MCF 10A (cell line): ENCODE data around the gene NHSL2. TPM values are rescaled to one million over a fixed set of nuclear protein-coding genes. Genes with fewer than 3 reads are reported as not detected.

Source experiments
- BruUV-seq: library from RNA; stranded (reverse); fragments of 400-500 nt; replicated peaks from 2 replicates; lab custom pipeline; 2021; lab: Mats Ljungman, UMichigan
- CTCF ChIA-PET: fragments of 300-600 bp; sonication (Branson Sonifier 250); formaldehyde crosslinking; extraction: SDS; loops from one replicate; lab custom pipeline; 2021; ENCODE audit warnings: antibody characterized with exemption, inconsistent platforms; lab: Yijun Ruan, JAX
- POLR2A ChIA-PET: fragments of 300-600, 350-650 bp; sonication (Branson Sonifier 250); formaldehyde crosslinking; extraction: SDS; loops from one replicate; lab custom pipeline; 2020; ENCODE audit warnings: antibody characterized with exemption, inconsistent platforms; lab: Yijun Ruan, JAX
- DNase-seq: peaks from one replicate; pipeline ENCODE4 v3.0.0-alpha.2; 2018; ENCODE audit not compliant: unreplicated experiment
- H3K27ac Mint-ChIP-seq: one replicate; pipeline ENCODE4 v1.8.0; 2022; ENCODE audit warnings: mild to moderate bottlenecking, low read depth, mixed read lengths; ENCODE audit not compliant: unreplicated experiment
- H3K27me3 Mint-ChIP-seq: one replicate; pipeline ENCODE4 v1.8.0; 2022; ENCODE audit warnings: mixed read lengths; ENCODE audit not compliant: insufficient read depth, unreplicated experiment
- H3K36me3 Mint-ChIP-seq: one replicate; pipeline ENCODE4 v1.8.0; 2022; ENCODE audit warnings: mild to moderate bottlenecking, moderate library complexity, mixed read lengths; ENCODE audit not compliant: insufficient read depth, unreplicated experiment
- H3K4me1 Mint-ChIP-seq: one replicate; pipeline ENCODE4 v1.8.0; 2022; ENCODE audit warnings: mixed read lengths; ENCODE audit not compliant: insufficient read depth, unreplicated experiment
- H3K4me3 Mint-ChIP-seq: one replicate; pipeline ENCODE4 v1.8.0; 2022; ENCODE audit warnings: mild to moderate bottlenecking, moderate library complexity, mixed read lengths; ENCODE audit not compliant: unreplicated experiment
- H3K9me3 Mint-ChIP-seq: one replicate; pipeline ENCODE4 v1.8.0; 2022; ENCODE audit warnings: mixed read lengths; ENCODE audit not compliant: unreplicated experiment
- intact Hi-C: fragments of 100-400 bp; cut with micrococcal nuclease; formaldehyde crosslinking; loops from 2 replicates; pipeline ENCODE4 v1.14.1; 2022
- total RNA-seq: library from RNA; stranded (reverse); gene quantifications from 2 replicates; pipeline ENCODE4 v1.2.3, GENCODE V29; 2022
- TF ChIP-seq, protein P1 (sequence below): fragments of 200-600 bp; IDR thresholded peaks from one replicate; pipeline ENCODE4 v1.8.0; 2022; ENCODE audit warnings: antibody characterized with exemption, mild to moderate bottlenecking; ENCODE audit not compliant: unreplicated experiment

NHSL2 gene
- total RNA-seq, 1 experiment from 2014 or later: not detected

DNA sequence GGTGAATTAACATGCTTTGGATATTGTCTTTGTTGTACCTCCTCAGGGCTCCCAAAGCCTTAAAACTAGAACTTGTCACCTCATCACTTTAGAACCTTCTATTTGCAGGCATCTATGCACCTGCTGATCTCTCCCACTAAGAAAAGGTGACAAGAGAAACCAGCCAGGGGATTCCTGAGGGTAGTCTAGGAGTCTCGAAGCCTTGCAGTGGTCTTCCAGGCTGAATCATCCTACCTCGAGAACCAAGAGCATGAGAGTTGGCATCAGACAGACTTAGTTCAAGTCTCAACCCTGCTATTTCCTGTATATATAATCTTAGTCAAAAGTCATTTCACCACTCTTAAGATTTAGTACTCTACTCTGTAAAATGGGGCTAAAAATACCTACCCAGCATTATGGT is 191.5 kb downstream of the NHSL2 start:
- no peaks in the 10 kb centered on the region for H3K36me3 Mint-ChIP-seq
- H3K27me3 Mint-ChIP-seq: peaks cover 96% of the 10 kb centered on the region
- TF ChIP-seq, protein P1, sequence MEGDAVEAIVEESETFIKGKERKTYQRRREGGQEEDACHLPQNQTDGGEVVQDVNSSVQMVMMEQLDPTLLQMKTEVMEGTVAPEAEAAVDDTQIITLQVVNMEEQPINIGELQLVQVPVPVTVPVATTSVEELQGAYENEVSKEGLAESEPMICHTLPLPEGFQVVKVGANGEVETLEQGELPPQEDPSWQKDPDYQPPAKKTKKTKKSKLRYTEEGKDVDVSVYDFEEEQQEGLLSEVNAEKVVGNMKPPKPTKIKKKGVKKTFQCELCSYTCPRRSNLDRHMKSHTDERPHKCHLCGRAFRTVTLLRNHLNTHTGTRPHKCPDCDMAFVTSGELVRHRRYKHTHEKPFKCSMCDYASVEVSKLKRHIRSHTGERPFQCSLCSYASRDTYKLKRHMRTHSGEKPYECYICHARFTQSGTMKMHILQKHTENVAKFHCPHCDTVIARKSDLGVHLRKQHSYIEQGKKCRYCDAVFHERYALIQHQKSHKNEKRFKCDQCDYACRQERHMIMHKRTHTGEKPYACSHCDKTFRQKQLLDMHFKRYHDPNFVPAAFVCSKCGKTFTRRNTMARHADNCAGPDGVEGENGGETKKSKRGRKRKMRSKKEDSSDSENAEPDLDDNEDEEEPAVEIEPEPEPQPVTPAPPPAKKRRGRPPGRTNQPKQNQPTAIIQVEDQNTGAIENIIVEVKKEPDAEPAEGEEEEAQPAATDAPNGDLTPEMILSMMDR: no peak
- H3K4me3 Mint-ChIP-seq: no peak overlapping the region
- no peaks in the 10 kb centered on the region for H3K4me1 Mint-ChIP-seq
- intact Hi-C loops: no loop called here
- H3K9me3 Mint-ChIP-seq: no peaks in the 10 kb centered on the region
- CTCF ChIA-PET: no interaction called here
- no peak for DNase-seq
- POLR2A ChIA-PET: no interaction called here
- no peak overlapping the region for H3K27ac Mint-ChIP-seq
- no TSS peak for BruUV-seq

DNA sequence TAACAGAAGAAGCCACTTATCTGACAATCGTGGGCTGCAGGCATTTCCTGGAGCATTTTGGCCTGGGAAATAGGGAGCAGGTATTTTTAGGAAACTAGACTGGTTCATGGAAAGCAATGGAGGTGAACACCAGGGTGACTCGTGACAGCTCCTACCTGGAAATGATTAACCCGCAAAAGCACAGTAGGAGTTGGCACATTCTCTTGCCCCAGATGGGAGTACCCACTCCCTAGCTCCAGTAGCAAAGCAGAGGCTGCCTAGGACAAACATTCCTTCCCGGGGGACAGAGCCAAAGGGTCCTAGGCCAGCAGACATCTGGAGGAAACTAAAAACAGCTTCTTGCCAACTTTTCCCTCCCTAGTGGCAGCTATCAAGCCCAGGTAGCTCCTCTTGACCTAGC is 192.1 kb downstream of the NHSL2 start:
- no peak for DNase-seq
- no peaks in the 10 kb centered on the region for H3K9me3 Mint-ChIP-seq
- ChIA-PET CTCF (interaction anchor here (0.6 kb wide), 1 partner anchor 243 kb away, joined by 3 read pairs; no protein-coding TSS in a partner anchor), POLR2A (interaction anchor here (0.7 kb wide), 1 partner anchor 451 kb away, joined by 3 read pairs; no protein-coding TSS in a partner anchor)
- intact Hi-C loops: no loop called here
- no peaks in the 10 kb centered on the region for H3K36me3 Mint-ChIP-seq
- H3K27ac Mint-ChIP-seq: no peak overlapping the region
- TF ChIP-seq, protein P1: no peak
- no peak overlapping the region for H3K4me3 Mint-ChIP-seq
- peaks cover 96% of the 10 kb centered on the region for H3K27me3 Mint-ChIP-seq
- peaks cover 6% of the 10 kb centered on the region for H3K4me1 Mint-ChIP-seq
- no TSS peak for BruUV-seq

DNA sequence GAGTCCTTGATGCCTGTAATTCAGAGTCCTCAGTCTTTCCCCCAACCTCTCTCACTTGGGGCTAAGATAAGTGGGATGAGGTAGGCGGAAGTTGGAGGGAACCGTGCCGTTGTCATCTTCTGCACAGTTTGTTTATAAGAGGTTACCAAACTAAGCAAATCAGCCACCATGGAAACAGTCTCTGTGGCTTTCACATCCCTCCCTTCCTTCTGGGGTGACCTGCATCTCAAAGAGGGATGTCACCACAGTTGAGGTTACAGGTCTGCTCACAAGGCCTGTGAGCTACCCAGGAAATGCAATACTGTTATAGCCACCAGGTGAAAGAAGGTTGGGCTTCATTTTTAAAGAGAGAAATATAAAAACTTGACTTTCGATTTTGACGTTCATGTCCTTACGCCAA is 194.8 kb downstream of the NHSL2 start:
- no peak overlapping the region for H3K4me3 Mint-ChIP-seq
- BruUV-seq: no TSS peak
- peaks cover 6% of the 10 kb centered on the region for H3K4me1 Mint-ChIP-seq
- H3K9me3 Mint-ChIP-seq: no peaks in the 10 kb centered on the region
- ChIA-PET CTCF (interaction anchor here (0.6 to 0.8 kb wide), 3 partner anchors 22 to 600 kb away, joined by 3 to 5 read pairs (median 3); no protein-coding TSS in a partner anchor), POLR2A (interaction anchor here (0.7 kb wide), 1 partner anchor 35 kb away, joined by 5 read pairs; no protein-coding TSS in a partner anchor)
- H3K36me3 Mint-ChIP-seq: no peaks in the 10 kb centered on the region
- H3K27me3 Mint-ChIP-seq: peaks cover 99% of the 10 kb centered on the region
- intact Hi-C loops: no loop called here
- no peak overlapping the region for H3K27ac Mint-ChIP-seq
- no peak for DNase-seq
- TF ChIP-seq, protein P1: no peak

- POLR2A ChIA-PET: no interaction called here
- Mint-ChIP-seq H3K4me3 (no peak overlapping the region), H3K27me3 (peaks cover 99% of the 10 kb centered on the region), H3K36me3 (no peaks in the 10 kb centered on the region), H3K27ac (no peak overlapping the region), H3K4me1 (peaks cover 6% of the 10 kb centered on the region), H3K9me3 (no peaks in the 10 kb centered on the region)
- peak; percentile 83 for DNase-seq
- BruUV-seq: no TSS peak
- CTCF ChIA-PET: interaction anchor here (0.6 to 1.6 kb wide), 2 partner anchors 20 to 77 kb away, joined by 4 to 6 read pairs; no protein-coding TSS in a partner anchor
- intact Hi-C loops: no loop called here
- TF ChIP-seq, protein P1: no peak
Observed at GRCh38 chrX:72107320-72107719, 196.7 kb downstream of the NHSL2 start.
